ENCODE results near the gene SOD1. TPM values are rescaled to one million over a fixed set of nuclear protein-coding genes. Genes with fewer than 3 reads are reported as not detected.

The SOD1 gene
- polyA plus RNA-seq, 1 donor from 2014 or later: 449 TPM

DNA sequence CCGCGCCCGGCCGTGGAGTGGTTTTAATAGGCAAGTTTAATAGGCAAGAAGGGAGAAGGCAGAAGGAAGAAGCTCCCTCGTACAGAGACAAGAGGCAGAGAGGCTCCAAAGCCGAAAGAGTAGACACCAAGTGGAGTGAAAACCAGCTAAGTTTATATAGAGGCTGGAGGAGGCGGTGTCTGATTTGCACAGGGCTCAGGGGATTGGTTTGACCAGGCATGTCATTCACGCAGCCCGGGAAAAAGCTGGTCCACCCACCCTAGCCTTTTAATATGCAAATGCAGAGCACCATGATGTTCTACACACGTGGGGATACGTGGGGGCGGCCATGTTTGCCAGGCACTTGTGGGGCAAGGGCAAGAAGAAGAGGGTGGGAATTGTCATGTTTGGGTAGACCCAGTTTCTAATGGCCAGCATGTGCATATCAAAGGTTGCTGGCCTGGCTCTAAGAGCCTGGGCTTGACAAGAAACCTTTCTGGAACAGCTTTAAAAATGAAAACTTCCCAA, 18.0 kb upstream of the SOD1 start:
- Histone ChIP-seq H3K79me2 (replicated peaks; ENCODE audit: insufficient read depth, low read length) (no peaks in the 10 kb centered on the region), H3K27ac (ENCODE audit: low read length) (no peak overlapping the region), H3K9me3 (ENCODE audit: low read length) (no peaks in the 10 kb centered on the region), H3K36me3 (ENCODE audit: insufficient read depth, low read length) (no peaks in the 10 kb centered on the region), H3K9ac (ENCODE audit: low read length) (no peak overlapping the region), H3F3A (ENCODE audit: insufficient read depth, low read length, poor library complexity, severe bottlenecking) (no peaks in the 10 kb centered on the region), H3K4me2 (ENCODE audit: low read length) (no peak overlapping the region), H3K4me3 (ENCODE audit: low read length) (no peak overlapping the region), H3K27me3 (ENCODE audit: insufficient read depth, low read depth, low read length) (no peaks in the 10 kb centered on the region), H2AFZ (ENCODE audit: low read depth, low read length) (no peak overlapping the region), H4K20me1 (ENCODE audit: insufficient read depth) (no peaks in the 10 kb centered on the region), H3K9me2 (ENCODE audit: insufficient read depth, low read length) (no peaks in the 10 kb centered on the region)
- TF ChIP-seq SMC3 (conservative IDR thresholded peaks at IDR 0.05; ENCODE audit: poor library complexity): no peak
- TF ChIP-seq EZH2 (IDR thresholded peaks at IDR 0.05; ENCODE audit: borderline replicate concordance, insufficient read depth, low read length, poor library complexity, severe bottlenecking): no peak
- TF ChIP-seq MXI1 (conservative IDR thresholded peaks at IDR 0.05; ENCODE audit: poor library complexity, severe bottlenecking): no peak

DNA sequence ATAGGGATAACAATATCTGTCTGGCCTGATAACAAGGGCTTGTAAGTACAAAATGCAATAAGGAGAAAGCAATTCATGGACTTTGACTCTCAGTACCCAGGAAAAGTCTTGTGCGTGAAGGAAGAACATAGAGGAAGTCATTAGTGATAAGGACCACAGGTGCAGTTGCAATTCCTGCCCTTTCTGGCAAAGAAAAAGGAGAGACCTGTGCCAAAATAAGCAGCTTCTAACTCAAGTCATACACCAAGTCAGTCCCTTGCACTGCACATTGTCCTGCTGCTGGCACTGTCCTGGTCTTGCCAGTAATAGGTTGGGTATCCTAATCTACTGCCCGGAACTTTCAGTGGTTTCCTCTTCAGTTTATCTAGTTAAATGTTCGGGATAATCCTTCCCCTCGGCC, 14.8 kb upstream of the SOD1 start:
- Histone ChIP-seq H3K4me3 (ENCODE audit: low read length) (no peak overlapping the region), H3K36me3 (ENCODE audit: insufficient read depth, low read length) (no peaks in the 10 kb centered on the region), H3K27ac (ENCODE audit: low read length) (no peak overlapping the region), H3K4me2 (ENCODE audit: low read length) (no peak overlapping the region), H2AFZ (ENCODE audit: low read depth, low read length) (no peak overlapping the region), H3K9me2 (ENCODE audit: insufficient read depth, low read length) (no peaks in the 10 kb centered on the region), H3K27me3 (ENCODE audit: insufficient read depth, low read depth, low read length) (no peaks in the 10 kb centered on the region), H4K20me1 (ENCODE audit: insufficient read depth) (no peaks in the 10 kb centered on the region), H3F3A (ENCODE audit: insufficient read depth, low read length, poor library complexity, severe bottlenecking) (no peaks in the 10 kb centered on the region), H3K9me3 (ENCODE audit: low read length) (no peaks in the 10 kb centered on the region), H3K9ac (ENCODE audit: low read length) (no peak overlapping the region), H3K79me2 (replicated peaks; ENCODE audit: insufficient read depth, low read length) (no peaks in the 10 kb centered on the region)
- TF ChIP-seq TAF1 (IDR thresholded peaks at IDR 0.05; ENCODE audit: low read depth) (no peak), EZH2 (IDR thresholded peaks at IDR 0.05; ENCODE audit: borderline replicate concordance, insufficient read depth, low read length, poor library complexity, severe bottlenecking) (no peak), REST (IDR thresholded peaks at IDR 0.05; ENCODE audit: borderline replicate concordance) (no peak), CTCF (IDR thresholded peaks at IDR 0.05; ENCODE audit: poor library complexity, severe bottlenecking) (no peak), EP300 (conservative IDR thresholded peaks at IDR 0.05; ENCODE audit: poor library complexity, severe bottlenecking) (no peak), POLR2AphosphoS5 (IDR thresholded peaks at IDR 0.05) (no peak)

GRCh38 chr21:31647650-31648049, 11.8 kb upstream of the SOD1 start:
- H2AFZ ChIP-seq (ENCODE audit: low read depth, low read length): no peak overlapping the region
- TF ChIP-seq POLR2AphosphoS5 (IDR thresholded peaks at IDR 0.05) (no peak), TAF1 (IDR thresholded peaks at IDR 0.05; ENCODE audit: low read depth) (no peak), MXI1 (conservative IDR thresholded peaks at IDR 0.05; ENCODE audit: poor library complexity, severe bottlenecking) (no peak), CTCF (IDR thresholded peaks at IDR 0.05; ENCODE audit: poor library complexity, severe bottlenecking) (no peak), EZH2 (IDR thresholded peaks at IDR 0.05; ENCODE audit: borderline replicate concordance, insufficient read depth, low read length, poor library complexity, severe bottlenecking) (no peak), EP300 (conservative IDR thresholded peaks at IDR 0.05; ENCODE audit: poor library complexity, severe bottlenecking) (no peak), REST (IDR thresholded peaks at IDR 0.05; ENCODE audit: borderline replicate concordance) (no peak), SMC3 (conservative IDR thresholded peaks at IDR 0.05; ENCODE audit: poor library complexity) (no peak), RAD21 (conservative IDR thresholded peaks at IDR 0.05) (no peak)
- no peaks in the 10 kb centered on the region for H3K36me3 ChIP-seq (ENCODE audit: insufficient read depth, low read length)
- no peaks in the 10 kb centered on the region for H4K20me1 ChIP-seq (ENCODE audit: insufficient read depth)
- H3K27me3 ChIP-seq (ENCODE audit: insufficient read depth, low read depth, low read length): no peaks in the 10 kb centered on the region
- no peaks in the 10 kb centered on the region for H3K79me2 ChIP-seq (replicated peaks; ENCODE audit: insufficient read depth, low read length)
- H3K9me3 ChIP-seq (ENCODE audit: low read length): no peaks in the 10 kb centered on the region
- no peaks in the 10 kb centered on the region for H3K9me2 ChIP-seq (ENCODE audit: insufficient read depth, low read length)
- no peak overlapping the region for H3K4me3 ChIP-seq (ENCODE audit: low read length)
- H3K27ac ChIP-seq (ENCODE audit: low read length): no peak overlapping the region
- H3K9ac ChIP-seq (ENCODE audit: low read length): no peak overlapping the region
- no peak overlapping the region for H3K4me2 ChIP-seq (ENCODE audit: low read length)
- H3F3A ChIP-seq (ENCODE audit: insufficient read depth, low read length, poor library complexity, severe bottlenecking): no peaks in the 10 kb centered on the region
